Activated effector memory CD4-positive, alpha-beta T cell treated with anti-CD3 and anti-CD28 coated beads, Interleukin-2, amount 50 U/mL, for 16 hours (primary cell): ENCODE results near the gene REN.
A peak's percentile ranks its signal among the peaks of the same experiment; 100 is the strongest.

Experiments
- DNase-seq: peaks from one replicate; pipeline ENCODE4 v3.0.0-alpha.2; 2020

Gene REN

DNA sequence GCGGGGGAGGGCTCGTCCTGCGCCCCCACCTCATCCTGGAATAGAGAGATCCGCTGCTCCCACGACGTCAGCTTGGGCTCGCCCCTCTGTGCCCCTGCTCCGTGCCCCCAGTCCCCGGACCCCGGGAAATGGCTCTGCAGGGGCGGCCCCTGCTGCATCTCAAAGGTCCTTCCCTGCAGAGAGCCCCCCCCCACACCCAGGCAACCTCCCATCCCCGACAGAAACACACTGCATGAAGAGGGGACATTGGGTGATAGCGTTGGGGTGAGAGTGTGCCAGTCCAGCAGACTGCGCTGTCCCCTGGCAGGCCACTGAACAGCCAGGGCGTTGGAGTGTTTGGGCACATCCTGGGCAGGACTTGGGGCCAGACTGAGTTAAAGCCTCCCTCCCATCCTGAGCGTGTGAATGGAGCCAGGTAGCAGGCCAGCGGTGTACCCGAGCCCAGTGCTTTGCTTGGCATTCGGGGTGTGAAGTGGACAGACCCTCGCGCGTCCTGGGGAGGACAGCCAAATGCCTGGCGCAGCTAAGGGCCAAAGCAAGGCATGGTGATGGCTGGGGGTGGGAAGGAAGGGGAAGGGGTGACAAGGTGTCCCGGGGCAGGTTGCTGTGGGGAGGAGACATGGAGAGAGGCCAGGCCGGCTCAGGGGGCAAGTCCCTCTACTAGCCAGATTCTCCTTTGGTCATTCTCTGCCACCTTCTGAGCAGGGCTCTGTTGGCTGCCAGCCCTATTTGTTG is 13.7 kb downstream of the REN start:
- DNase-seq, result no peak

DNA sequence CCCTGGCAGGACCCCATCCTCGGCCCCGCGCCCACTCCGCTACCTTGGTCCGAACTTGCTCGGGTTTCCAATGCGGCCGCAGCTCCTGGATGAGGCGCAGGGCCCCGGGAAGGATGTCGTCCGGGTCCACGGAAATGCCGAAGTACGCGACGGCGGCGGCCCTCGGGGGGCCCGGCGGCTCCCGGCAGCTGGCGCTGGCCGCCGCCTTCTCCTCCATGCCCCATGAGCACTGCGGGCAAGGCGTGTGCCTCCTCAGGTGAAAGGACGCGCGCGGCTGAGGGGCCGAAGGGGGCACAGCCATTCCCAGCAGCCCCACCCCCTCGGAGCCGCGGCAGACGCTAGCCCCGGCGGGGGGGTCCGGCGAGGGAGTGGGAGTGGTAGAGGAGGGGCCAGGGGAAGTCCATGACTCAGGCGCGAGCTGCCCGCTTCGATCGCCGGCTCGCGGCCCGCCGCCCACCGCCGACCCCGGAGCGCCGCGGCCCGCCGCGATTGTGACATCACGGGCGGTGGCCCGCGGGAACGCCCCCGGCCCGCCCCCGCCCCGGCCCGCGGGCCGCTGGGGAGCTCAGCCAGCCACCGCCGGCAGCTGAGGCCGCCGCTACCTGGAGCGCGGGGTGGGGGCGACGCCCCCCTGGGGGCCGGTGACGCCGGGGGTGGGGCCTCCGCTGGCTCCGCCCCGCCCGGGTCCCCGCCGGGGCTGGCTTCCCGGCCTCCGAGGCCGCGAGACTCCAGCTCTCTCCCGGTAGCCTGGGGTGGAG is 14.4 kb downstream of the REN start, which contains the start of gene ETNK2:
Gene ETNK2 (minus strand): TSS at position 493 of the 758 bp plus-strand sequence. CDS start 192 bp downstream, at position 301.
- peak; percentile 84 for DNase-seq

DNA sequence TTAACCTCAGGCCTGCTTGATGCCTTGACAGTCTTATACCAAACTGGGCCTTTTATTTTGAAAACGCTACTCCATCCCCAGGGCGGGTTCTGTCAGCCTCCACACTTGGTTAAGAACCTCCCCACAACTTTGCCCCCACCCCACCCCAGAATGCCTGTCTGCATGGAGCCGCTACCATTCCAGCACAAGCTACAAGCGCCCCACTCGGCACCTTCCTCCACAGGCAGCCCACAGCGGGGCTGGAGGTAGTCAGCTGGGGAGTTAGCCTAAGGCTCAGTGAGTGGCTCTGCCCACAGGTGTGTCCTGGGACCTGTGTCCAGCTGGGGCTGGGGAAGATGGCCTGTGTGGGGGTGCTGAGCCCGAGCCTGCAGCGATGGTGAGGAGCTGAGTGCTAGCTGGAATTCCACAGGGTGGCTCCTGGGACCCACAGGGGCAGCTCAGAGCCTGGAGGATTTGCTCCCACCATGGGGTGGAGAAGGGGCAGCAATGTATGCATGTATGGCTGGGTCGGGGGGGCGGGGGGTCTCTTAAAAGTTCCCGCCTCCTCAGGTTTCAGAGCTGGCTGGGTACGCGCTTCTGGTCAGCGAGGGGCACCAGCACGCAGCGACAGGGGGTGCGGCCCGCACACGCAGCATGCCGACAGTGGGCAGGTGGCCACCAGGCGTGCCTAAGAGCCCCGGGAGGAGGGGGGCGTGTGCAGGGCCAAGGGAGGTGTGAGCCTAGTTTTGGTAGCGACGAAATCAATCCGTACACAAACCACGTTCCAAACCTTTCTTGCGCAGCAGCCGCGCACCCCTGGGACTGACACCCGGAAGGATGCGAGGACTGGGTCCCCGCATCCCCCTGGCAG is 15.2 kb downstream of the REN start:
- no peak for DNase-seq

DNA sequence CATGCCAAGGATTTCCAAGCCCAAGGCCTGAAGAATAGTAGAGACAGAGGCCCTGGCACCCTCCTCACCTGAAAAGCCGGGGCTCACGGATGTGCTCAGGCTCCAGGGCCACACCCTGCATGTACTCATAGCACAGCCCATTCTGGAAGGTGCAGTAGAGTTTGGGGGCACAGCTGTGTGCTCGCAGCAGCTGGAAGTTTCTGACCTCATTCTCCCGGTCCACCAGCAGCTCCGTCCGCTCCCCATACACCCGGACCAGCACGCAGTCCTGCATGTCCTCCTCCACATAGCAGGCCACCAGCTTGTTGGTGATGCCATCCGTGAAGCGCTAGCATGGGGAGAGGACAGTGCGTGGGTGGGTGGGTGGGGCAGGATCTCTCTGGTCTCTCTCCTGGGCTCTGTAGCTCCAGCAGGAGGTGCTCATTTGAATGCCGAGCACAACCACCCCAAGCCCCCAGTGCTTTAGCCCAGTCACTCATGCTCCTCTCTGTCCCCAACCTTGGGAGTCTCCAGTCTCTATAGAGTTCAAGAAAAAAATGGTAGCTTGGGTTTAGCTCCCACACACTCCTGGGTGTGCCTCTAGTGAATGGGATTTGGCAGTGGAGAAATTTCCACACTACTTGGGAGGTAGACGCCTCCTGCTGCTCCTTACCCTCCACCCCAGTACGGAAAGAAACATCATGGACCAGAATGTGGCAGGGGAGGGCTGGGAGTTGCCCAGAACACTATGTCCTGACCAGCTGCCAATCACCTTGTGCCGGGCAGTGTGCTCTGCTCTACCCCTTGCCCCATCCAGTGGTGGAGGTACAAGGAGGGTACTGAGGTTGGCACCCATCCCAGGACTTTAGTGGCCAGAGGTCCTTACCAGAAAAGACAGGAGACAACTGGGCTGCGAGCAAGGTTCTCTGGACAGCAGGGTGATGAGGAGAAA is 16.2 kb downstream of the REN start:
- DNase-seq, result no peak

DNA sequence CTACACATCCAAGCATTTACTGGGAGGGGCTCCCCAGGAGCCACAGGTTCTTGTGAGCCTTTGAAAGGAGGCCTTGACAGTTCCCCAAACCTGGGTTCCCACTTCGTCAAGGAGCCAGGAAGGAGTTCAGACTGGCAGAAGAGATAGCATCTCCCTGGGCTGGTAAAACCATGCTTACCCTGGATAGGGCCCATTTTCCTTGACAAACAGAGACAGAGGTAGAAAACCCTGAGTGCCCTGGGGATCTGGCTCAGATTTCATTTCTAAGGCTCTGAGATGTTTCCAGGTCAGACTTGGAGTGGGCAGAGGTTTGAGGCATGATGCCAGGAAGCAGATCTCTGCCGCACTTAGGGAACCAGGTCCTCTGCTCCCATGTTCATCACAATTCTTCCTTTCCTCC is 17.0 kb downstream of the REN start:
- no peak for DNase-seq

DNA sequence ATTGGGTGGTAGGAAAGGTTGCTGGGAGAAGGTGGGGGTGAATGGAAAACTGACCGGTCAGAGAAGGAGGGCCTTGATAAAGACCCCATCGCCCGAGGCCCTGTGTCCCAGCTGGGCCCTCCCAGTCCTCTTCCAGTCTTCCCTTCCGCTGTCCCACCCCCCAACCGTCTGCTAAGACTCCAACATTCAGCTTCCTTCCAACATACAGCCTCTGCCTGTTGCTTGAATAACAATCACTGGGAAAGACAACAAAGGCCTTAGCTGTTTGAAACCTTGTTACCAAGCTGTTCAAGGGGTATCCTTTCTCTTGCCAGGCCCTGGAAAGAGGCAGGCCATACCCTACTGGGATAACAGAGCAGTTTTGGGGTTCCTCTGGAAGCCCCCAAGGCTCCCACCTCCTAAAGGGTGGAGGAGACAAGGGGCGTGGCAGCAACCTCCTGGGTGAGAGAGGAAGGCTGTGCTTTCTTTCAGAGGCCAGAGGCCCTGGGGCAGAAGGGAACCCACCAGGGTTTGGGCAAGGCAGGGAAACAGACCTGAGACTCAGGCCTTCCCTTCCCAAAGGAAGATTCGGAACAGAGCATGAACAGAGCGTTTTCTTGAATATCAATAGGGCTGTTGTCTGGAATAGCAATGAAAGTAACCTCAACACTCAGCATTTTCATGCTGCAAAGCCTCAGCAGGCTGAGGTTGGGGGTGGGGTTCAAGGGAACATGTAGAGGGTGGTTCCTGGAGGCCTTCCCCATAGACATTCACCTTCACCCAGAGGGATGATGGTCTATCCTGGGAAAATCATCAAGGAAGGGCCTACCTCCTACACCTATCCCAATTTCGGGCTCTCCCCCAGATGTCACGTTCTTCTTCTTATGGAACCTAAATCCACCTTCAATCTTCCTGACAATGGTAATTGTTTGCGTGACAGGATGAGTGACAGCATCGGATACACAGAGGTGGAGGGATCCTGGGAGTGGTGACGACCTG is 18.4 kb downstream of the REN start:
- DNase-seq, result no peak

DNA sequence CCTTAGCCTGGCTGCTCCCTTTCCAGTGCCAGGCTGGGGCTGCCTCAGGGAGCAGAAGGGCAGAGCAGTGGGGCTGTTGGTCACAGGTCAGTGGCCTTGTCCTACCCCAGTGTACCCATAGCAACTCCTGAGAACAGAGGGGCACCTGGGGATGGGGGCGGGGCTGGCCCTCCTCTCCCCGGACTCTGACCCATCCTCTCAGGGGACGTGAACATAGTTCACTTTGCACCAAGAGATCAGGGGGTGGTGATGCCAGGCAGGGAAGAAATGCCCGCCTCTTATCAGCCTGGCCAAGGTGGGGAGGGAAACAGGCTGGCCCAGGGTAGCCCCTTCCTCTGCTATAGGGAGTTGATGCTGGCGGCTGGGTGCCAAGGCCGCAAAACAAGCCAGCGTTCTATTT is 19.2 kb downstream of the REN start:
- no peak for DNase-seq

DNA sequence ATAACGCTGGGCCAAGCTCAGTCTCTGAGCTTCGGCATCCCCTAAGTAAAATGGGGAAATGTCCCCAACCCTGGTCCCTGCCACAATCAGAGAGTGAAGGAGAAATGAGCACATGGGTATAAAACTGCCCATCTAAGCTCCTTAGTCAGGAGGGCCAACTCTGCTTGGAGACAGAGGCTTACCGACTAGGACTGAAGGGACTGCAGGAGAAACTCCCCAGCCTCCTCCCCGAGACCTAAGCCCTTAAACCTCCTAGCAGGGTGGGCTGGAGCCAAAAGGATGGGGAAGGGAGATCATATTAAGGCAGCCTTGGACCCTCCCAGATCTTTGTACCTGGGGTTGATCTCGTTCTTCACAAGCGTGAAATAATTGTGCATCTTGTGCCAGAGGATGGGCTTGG is 19.8 kb downstream of the REN start:
- DNase-seq, result no peak

DNA sequence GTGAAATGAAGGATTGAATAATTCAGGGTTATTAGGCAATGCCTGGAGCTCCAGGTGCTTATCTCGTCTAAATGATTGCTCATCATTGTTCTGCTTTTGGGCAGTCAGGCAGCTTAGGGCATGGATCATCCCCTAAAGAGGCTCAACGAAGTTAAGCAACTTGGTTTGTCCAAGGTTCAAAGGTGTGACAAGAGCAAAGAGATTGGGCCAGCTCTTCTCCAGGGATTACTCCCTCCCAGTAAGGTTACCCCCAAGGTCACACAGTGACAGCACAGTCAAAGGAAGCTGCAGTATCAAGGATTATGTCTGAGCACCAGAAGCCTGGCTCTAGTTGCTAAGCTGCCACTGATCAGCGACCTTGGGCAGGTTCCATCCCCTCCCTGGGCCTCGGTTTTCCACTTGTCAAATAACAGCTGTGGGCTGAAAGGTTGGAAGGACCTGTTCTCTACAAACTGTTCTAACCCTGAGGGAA is 21.1 kb downstream of the REN start:
- DNase-seq, result no peak

DNA sequence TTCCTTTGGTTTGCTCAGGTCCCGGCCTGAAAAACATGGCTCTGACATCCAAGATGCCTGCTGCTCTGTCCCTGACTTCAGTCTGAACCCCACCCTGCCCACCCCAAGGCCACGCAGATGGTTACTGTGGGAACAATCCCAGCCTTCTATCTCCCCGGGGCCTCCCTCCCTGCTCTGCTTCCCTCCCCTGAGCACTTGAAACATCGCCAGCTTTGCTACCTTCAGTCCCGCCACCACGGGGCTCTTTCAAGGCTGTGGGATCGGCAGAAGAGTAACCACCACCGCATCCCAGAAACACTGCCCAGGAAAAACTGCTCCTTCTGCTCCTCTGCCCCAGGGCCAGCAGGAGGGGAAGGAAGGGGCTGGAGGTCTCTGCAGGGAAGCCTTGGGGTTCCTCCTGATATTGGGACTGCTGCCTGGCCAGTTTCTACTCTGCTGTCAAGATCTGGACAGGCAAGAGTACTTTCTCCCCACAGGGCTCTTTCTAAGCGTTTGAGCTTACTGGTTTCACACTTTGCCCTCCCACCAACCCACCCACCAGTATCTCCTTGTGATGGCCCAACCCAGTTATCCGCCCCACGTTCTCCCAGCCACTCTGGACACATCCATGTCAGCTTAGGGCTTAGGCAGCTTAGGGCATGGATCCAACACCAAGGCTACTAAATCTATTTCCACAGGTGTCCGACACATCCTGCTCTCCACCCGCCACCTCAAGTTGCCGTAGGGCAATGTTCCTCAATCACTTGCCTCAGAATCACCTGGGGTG is 22.7 kb downstream of the REN start:
- DNase-seq, result no peak

DNA sequence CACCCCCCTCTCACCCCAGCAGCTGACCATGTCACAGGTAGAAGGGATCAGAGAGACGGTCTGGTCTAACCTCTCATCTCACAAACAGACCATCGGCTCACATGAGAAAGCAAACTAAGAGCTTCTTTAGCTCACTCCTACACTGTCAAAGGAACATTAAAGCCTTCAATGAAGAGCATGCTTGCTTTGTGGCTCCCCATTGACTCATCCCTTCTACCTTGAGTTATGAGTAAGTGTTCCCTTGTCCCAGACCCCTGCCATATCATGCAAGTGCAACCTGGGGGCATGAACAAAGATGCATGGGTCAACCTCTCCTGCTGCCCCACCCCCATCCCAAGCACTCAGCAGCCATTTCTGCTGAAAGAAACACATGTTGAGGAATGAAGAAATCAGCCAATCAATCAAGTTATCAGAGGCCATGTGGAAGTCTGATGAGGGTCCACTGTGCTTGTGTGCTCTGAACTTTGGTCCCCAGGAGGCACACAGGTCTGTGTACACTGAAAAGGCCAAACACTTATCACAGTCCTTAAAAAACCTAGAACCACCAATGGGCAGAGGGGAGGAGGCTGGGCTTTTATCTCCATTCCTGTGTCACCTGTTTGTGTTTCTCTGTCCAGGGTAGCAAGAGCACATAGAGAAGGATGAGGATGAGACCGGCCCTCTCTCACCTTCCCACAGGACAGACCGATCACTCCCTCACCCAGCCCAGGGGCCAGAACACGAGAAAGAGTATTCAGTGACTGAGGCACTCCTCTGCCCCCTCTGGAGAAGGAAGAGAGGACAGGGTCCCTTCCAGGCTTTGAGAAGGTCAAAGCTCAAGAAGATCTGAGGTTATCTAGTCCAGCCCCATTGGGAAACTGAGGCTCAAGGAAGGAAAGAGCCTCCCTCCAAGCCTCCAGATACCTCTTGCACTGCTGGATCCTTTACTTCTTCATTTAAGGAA is 23.8 kb downstream of the REN start:
- no peak for DNase-seq

DNA sequence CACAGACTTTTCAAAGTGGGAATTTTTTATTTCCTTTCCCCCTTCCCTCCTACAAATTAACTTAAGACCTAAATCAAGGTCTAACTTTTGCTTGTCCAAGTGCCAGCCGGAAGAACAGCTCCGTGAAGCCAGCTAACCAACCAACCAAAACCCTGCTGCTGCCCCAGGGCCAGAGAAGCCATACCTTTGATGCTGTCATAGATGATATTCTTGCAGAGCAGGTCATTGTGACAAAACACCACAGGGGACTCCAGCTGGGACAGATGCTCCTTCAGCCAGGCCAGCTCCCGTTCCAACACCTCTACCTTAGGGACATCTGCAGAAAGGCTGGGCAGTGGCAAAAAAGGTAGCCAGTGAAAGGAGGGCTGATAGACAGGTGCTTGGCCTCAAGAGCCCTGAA is 25.0 kb downstream of the REN start:
- no peak for DNase-seq

DNA sequence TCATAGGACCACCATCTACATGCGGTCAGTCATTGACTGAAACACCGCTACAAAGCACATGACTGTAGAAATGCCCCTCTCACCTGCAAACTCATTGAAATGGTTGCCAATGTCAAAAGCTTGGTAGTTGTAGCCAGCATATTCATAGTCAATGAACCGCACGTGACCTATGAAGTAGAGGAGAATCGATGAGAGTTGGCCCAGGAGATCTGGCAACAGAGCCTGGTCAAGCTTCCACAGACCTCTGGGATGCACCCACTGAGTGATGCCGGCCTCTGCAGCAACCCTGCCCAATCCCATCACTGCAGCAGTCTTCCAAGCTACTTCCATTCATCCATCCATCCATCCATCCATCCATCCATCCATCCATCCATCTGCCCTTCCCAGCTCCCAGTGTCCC is 26.2 kb downstream of the REN start:
- DNase-seq, result no peak

DNA sequence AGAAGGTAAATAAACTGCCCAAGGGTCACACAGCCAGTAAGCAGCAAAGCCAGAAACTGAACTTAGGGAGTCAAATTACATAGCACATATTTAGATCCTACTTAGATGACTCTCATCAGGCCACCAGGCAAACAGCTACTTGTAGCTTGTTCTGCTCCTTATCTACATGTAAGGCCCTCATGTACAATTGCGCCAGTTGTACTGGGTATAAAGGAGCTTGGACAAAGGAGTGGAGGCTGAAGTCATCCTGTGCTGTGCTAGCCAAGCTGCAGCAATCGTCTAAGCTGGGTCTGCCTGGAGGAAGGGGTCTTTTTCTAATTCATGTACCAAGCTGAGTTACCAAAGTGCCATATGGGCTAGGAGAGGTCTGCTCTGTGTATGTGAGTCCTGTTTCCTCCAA is 27.0 kb downstream of the REN start:
- DNase-seq, result no peak

DNA sequence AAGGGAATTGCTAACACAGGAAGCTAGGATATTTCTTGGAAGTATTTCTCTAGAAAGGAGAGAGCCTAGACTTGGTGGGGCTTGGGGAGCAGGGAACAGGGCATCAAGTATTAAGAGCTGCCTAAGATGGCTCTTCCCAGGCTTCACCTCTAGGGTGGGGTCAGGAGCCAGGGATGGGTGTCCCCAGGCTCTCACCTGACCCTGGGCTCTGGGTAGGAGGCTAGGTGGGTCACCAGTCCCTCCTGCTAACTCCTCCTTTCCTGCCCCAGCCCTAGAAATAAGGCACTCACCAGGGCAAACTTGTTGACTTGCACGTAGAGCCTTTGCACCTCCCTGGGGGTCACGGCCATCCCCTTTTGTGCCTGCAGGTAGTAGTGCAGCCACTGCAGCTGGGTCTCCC is 29.3 kb downstream of the REN start:
- no peak for DNase-seq

DNA sequence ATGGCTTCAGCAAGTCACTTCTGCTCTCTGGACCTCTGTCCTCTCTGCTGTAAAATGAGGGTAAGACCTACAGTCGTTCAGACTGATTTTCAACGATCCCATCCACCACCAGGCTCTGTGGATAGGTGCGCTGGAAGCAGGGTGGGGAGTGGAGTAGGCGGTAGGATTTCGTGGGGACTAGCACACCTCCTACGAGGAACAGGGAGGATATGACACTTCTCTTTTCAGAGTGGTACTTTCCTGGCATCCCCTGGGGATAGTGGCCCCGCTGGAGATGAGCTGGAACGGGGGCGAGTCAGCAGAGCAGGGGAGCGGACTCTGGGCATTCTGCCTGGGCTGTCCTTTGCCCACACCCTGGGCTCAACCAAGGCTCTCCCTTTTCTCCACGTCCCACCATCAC is 32.0 kb downstream of the REN start:
- DNase-seq, result no peak

DNA sequence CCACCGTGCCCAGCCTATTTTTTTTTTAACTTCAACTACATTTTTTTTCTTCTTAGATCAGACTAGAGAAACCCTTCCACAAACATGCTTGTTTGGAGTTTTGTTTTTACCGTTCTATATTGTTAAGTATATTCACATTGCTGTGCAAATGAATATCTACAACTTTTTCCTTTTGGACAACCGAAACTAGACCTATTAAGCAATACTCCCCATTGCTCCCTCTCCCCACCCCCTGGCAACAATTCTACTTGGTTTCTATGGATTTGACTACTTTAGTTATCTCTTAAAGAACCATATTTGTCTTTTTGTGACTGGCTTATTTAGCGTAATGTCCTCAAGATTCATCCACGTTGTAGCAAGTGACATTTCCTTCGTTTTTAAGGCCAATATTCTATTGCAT is 33.4 kb downstream of the REN start:
- DNase-seq, result no peak

DNA sequence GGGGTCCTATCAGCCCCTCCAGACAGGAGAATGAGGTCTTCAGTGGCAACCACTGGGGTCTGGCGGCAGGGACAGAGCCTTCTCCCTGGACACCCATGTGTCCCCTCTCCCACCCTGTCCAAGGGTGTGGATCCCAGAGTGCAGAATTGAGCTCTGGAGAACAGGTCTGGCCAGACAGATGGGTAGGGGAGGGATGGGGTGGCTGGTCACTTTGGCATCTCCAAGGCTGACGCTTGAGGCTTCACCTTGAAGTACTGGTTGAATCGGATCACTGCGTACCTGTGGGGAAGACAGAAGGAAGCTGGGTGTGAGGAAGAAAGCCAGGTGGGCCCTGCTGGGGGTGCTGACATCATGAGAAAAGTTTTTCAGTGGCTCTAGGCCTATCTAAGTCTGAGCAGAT is 34.2 kb downstream of the REN start:
- DNase-seq, result no peak
